B cell (primary cell): ENCODE measurements around the gene CD40.

Experiments
- CTCF ChIP-seq: fragments of 200-600 bp; IDR thresholded peaks from one replicate; pipeline ENCODE4 v1.8.0; 2022; ENCODE audit warnings: antibody characterized with exemption, mild to moderate bottlenecking
- EZH2 ChIP-seq: IDR thresholded peaks from 2 replicates; pipeline ENCODE4 v1.6.1; 2012; ENCODE audit warnings: borderline replicate concordance, low read depth, mild to moderate bottlenecking, moderate library complexity, low read length; ENCODE audit not compliant: insufficient read depth, poor library complexity, severe bottlenecking

GRCh38 chr20:46176739-46177378 is 58.7 kb downstream of the CD40 start:
- TF ChIP-seq EZH2: no peak
- no peak for TF ChIP-seq CTCF
